ENCODE data around the gene UBE3A.
"Not testable (repeated sequence)": the region's sequence is repeated elsewhere in the genome, so short reads cannot be mapped to it uniquely, and the experiment has no call there.

UBE3A gene

DNA sequence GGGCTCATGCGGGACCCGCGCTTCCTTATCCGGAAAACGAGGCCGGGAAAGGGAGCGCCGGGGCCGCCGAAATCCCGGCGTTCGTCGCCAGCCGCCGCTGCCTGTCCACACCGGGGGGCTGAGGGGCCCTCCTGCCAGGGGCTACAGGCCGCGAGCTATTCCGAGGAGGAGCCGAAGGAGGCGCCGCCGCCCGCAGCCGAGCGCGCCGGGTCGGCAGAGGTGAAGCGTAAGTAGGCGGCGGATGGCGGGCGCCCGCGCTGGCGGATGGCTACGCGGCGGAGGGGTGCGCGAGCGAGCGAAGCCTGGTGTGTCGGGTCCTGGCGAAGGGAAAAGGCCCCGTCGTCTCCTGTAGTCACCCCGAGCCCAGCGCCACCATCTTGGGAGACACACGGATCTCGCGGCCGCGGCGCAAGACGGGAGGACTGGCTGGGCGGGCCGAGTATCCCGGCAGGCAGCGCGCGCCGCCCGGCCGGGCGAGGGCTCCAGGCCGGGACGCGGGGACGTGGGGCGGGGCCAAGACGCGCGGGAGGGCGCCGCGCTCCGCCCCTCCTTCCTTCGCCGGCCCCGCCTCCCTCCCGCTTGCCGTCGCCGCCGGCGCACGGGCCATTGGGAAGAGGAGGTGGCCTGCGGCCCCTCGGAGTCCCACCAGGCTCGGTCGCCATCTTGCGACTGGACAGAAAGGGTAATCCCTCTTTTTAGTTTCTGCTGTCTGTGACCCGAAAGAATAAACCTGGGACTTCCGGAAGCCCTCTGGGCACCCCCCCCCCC lies at the start of gene UBE3A:
TSS of gene UBE3A (minus strand) at position 424 of the 768 bp plus-strand sequence. CDS start 29,917 bp downstream, outside the sequence.
- DNase-seq (ENCODE audit: low read depth), result peak; percentile 69

DNA sequence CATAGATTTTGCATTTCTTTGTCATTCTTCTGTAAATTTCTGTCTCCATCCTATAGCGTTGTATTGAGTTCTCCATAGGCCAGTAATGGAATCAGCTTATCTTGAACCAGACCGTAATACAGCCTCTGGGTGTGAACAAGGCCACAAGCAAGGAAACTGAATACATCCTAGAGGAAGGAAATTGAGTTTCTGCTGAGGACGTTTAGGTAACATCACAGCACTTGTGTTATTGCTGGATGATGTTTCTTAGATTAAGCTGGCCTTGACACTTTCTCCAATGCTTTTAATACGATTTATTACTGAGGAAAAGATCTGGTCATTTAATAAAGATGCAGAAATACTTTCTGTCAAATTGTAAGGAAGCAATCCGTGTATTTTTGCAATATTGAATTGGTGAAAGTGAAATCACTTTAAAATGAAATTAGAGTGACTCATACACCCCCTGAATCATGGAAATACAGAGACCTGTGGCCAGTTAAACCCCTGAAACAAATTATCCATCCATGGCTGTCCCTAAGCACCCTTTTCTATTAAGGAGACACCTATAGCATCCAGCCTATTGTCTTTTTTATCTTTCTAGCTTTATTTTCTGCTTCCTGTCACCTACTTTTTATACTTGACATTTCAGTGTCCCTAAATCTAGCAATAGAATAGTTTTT lies 48.5 kb upstream of the UBE3A start:
- no peak for DNase-seq (ENCODE audit: low read depth)

- DNase-seq (ENCODE audit: low read depth), result no peak
These were observed 47.2 kb upstream of the UBE3A start for GRCh38 chr15:25486051-25486450.

GRCh38 chr15:25481208-25481859 lies 42.5 kb upstream of the UBE3A start:
- DNase-seq (ENCODE audit: low read depth), result no peak

DNA sequence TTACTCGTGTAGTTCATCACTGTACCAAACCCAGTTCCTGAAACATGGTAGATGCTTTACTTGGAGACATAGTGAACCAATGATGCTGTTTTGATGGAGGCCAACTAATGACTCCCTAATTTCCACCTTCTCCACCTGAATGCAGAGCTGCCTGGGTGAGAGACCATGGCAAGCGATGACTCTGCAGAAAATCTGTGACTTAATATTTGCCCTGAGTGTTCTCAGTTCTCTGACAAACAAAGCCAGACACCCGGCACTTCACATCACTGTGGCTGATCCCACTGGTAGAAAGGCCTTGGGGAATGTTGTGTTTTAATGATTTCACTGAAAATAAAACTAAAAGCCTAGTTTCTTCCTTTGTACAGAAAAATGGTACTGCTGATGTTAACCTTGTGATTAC lies 39.5 kb upstream of the UBE3A start:
- no peak for DNase-seq (ENCODE audit: low read depth)

GRCh38 chr15:25477816-25478215 lies 39.0 kb upstream of the UBE3A start:
- DNase-seq (ENCODE audit: low read depth), result no peak

GRCh38 chr15:25474251-25474650 lies 35.4 kb upstream of the UBE3A start:
- DNase-seq (ENCODE audit: low read depth), result no peak

DNA sequence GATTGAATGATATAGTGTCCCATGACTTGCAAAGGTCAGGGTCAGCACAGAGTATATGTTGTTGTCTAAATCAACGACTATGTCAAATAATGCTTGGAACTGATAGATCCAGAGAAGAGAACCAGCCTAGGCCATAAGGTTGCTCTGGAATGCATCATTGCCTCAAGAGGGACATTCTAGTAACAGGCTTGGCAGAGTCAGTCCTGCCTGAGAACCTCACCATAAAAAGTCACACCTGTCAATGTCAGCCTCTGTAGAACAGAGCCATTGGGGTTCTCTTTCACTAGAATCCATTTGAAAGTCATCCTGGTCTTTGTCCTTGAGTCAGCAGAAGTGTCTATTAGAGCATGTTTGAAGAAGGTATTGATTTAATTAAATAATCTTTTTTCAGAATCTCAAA lies 31.4 kb upstream of the UBE3A start:
- DNase-seq (ENCODE audit: low read depth), result no peak

GRCh38 chr15:25469377-25469776 lies 30.6 kb upstream of the UBE3A start:
- DNase-seq (ENCODE audit: low read depth), result no peak

- no peak for DNase-seq (ENCODE audit: low read depth)
These were observed 29.8 kb upstream of the UBE3A start for GRCh38 chr15:25468611-25469010.

DNA sequence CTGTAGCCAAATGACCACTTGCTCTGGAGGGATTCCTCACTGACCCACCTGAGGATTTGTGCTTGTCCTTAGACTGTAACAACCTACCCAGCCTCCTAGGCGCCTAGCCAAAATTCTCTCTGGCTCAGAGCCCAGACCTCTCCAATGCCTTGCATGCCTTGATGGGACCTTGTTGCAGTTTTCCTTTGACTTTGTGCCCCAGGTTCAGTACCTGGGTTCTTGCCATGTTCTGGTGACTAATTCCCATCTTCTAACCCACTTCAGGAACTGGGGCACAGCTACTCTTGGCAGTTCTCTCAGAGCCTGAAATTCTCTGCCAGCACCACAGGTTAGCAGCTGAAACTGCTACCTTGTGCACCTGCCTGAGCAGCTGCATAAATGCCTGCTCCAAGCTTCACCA lies 27.0 kb upstream of the UBE3A start:
- no peak for DNase-seq (ENCODE audit: low read depth)

GRCh38 chr15:25464784-25465183 lies 26.0 kb upstream of the UBE3A start:
- DNase-seq (ENCODE audit: low read depth), result no peak

- no peak for DNase-seq (ENCODE audit: low read depth)
These were observed 25.6 kb upstream of the UBE3A start for GRCh38 chr15:25464383-25464782.

DNA sequence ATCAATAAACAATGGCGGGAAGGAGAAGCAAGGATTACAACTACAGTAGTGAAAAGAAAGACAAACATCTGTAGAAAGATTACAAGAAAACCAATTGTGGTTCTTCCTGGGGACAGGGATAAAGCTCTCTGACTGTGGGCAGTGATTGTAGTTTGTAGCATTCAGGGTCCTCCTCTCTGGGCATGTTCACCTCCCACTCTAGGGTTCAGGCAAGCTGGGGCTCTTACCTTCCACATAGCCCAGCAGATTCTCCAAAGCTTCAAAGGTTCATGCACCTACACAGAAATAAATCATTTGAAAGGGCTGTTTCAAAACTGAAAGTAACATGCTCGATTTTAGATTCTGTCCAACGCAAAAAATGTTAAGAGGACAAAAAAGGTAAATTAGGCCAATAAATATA lies 17.4 kb upstream of the UBE3A start:
- DNase-seq (ENCODE audit: low read depth), result no peak

GRCh38 chr15:25455226-25455625 lies 16.4 kb upstream of the UBE3A start:
- DNase-seq (ENCODE audit: low read depth), result no peak

GRCh38 chr15:25454771-25455170 lies 15.9 kb upstream of the UBE3A start:
- DNase-seq (ENCODE audit: low read depth), result no peak

- not testable (repeated sequence) for DNase-seq (ENCODE audit: low read depth)
These were observed 14.4 kb upstream of the UBE3A start for GRCh38 chr15:25453246-25453645.

DNA sequence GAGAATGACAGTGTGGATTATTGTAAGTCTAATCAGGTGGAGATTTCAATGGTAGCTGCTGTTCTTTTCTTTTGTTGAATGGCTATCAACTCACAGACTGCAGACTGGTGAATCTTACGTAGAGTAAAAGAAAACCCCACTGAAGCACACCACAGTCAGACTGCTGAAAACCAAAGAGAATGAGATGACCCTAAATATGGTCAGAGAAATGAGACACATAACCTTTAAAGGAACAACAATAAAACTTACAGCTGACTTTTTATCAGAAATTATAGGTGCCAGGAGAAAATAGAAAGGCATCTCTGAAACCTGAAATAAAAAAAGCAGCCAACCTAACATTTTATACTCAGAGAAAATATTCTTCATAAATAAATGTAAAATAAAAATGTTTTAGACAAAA lies 12.7 kb upstream of the UBE3A start:
- no peak for DNase-seq (ENCODE audit: low read depth)

DNA sequence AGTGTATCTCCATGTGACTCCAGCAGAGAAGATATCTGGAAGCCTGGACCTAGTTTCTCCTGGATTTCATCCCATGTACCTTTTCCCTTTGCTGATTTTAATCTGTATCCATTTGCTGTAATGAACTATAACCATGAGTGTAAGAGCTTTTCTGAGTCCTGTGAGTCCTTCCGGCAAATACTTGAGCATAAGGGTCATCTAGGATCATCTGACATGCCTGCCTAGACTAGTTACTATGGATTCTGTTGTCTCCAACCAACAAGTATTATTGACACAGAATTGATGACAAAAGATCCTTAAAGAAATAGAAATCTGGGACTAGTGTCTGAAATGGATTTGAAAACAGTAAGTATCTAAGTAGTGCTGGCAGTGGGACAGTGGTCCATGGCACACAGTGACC lies 11.3 kb upstream of the UBE3A start:
- DNase-seq (ENCODE audit: low read depth), result no peak

GRCh38 chr15:25446076-25446475 lies 7.3 kb upstream of the UBE3A start:
- DNase-seq (ENCODE audit: low read depth), result no peak

DNA sequence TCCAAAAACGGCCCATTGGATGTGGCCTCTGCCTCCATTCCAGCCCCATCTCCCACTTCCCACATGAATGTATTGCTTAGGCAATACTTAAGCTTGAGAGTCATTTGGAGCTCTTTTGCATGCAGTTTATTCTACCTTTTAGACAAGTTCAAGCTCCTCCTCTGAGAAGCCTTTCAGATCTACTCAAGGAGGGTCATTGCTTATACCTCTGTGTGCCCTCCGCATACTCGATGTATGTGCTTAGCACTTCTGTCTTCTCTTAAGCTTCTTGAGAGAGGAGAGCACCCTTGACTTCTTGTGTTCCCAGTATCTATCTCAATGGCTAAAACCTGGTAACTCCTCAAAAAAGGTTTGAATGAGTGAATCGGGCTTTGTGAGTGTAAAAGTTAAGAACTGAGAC lies 6.6 kb upstream of the UBE3A start:
- DNase-seq (ENCODE audit: low read depth), result no peak

DNA sequence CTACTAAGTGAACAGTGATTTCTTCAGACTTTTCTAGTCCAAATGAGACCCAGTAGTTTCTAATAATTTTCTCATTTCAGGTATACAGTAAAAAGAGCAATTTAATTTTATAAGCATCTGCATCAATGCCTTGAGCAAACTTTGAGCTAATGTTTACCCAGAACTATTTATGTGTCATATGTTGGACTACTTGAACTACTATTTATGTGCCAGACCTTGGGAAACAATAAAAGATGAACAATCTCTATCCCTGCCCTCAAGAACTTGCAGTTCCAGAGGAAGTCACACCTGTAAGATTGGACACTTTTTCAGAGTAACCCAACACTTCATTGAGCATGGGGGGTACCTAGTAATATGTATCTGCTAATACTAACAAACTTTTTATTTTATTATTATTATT lies 2.3 kb upstream of the UBE3A start:
- no peak for DNase-seq (ENCODE audit: low read depth)

- no peak for DNase-seq (ENCODE audit: low read depth)
These were observed 579 bp upstream of the UBE3A start for GRCh38 chr15:25439369-25439836.
